ENCODE measurements around the gene SIM1.

Gene SIM1

GRCh38 chr6:100461917-100462705 is 2.6 kb downstream of the SIM1 start:
- Histone ChIP-seq H3K4me1 (ENCODE audit: insufficient read depth, low read length, severe bottlenecking) (peaks cover 17% of the 10 kb centered on the region), H3K27ac (ENCODE audit: low read depth, low read length, poor library complexity, severe bottlenecking) (no peak overlapping the region), H3F3A (ENCODE audit: insufficient read depth, low read length) (no peaks in the 10 kb centered on the region), H3K79me2 (ENCODE audit: insufficient read depth, low read length) (no peaks in the 10 kb centered on the region), H4K20me1 (ENCODE audit: insufficient read depth, low read length) (no peaks in the 10 kb centered on the region), H3K27me3 (ENCODE audit: insufficient read depth, low read length) (no peaks in the 10 kb centered on the region), H3K4me3 (ENCODE audit: low read depth, low read length, poor library complexity, severe bottlenecking) (no peak overlapping the region), H3K4me2 (ENCODE audit: low read length) (no peak overlapping the region), H3K36me3 (ENCODE audit: insufficient read depth, low read length) (no peaks in the 10 kb centered on the region), H3K9me2 (ENCODE audit: low read depth, low read length) (no peaks in the 10 kb centered on the region), H2AFZ (ENCODE audit: low read length) (peak overlapping the region; percentile 68; the same call in 1 of the 2 replicates), H3K9ac (ENCODE audit: low read length) (no peak overlapping the region), H3K9me3 (ENCODE audit: low read length) (peaks cover 7% of the 10 kb centered on the region)
- TF ChIP-seq EZH2 (IDR thresholded peaks at IDR 0.05; ENCODE audit: borderline replicate concordance, low read length), result no peak

GRCh38 chr6:100461278-100461916 is 3.3 kb downstream of the SIM1 start:
- no peak for TF ChIP-seq EZH2 (IDR thresholded peaks at IDR 0.05; ENCODE audit: borderline replicate concordance, low read length)
- no peak for TF ChIP-seq CTCF (IDR thresholded peaks at IDR 0.05; ENCODE audit: low read length)
- H3K27me3 ChIP-seq (ENCODE audit: insufficient read depth, low read length), result no peaks in the 10 kb centered on the region
- no peak overlapping the region for H3K27ac ChIP-seq (ENCODE audit: low read depth, low read length, poor library complexity, severe bottlenecking)
- no peak overlapping the region for H2AFZ ChIP-seq (ENCODE audit: low read length)
- peaks cover 8% of the 10 kb centered on the region for H3K9me3 ChIP-seq (ENCODE audit: low read length)
- no peak overlapping the region for H3K9ac ChIP-seq (ENCODE audit: low read length)
- H3K79me2 ChIP-seq (ENCODE audit: insufficient read depth, low read length), result no peaks in the 10 kb centered on the region
- no peaks in the 10 kb centered on the region for H3K9me2 ChIP-seq (ENCODE audit: low read depth, low read length)
- no peak overlapping the region for H3K4me2 ChIP-seq (ENCODE audit: low read length)
- H3K4me1 ChIP-seq (ENCODE audit: insufficient read depth, low read length, severe bottlenecking), result peaks cover 12% of the 10 kb centered on the region
- H3K4me3 ChIP-seq (ENCODE audit: low read depth, low read length, poor library complexity, severe bottlenecking), result no peak overlapping the region
- no peaks in the 10 kb centered on the region for H3K36me3 ChIP-seq (ENCODE audit: insufficient read depth, low read length)
- H3F3A ChIP-seq (ENCODE audit: insufficient read depth, low read length), result no peaks in the 10 kb centered on the region
- no peaks in the 10 kb centered on the region for H4K20me1 ChIP-seq (ENCODE audit: insufficient read depth, low read length)

GRCh38 chr6:100460650-100461204 is 4.0 kb downstream of the SIM1 start:
- Histone ChIP-seq H3K4me2 (ENCODE audit: low read length) (no peak overlapping the region), H3K9me2 (ENCODE audit: low read depth, low read length) (no peaks in the 10 kb centered on the region), H3K36me3 (ENCODE audit: insufficient read depth, low read length) (no peaks in the 10 kb centered on the region), H3K4me3 (ENCODE audit: low read depth, low read length, poor library complexity, severe bottlenecking) (no peak overlapping the region), H3K4me1 (ENCODE audit: insufficient read depth, low read length, severe bottlenecking) (peaks cover 12% of the 10 kb centered on the region), H3K9me3 (ENCODE audit: low read length) (peaks cover 8% of the 10 kb centered on the region), H3K27ac (ENCODE audit: low read depth, low read length, poor library complexity, severe bottlenecking) (no peak overlapping the region), H3K9ac (ENCODE audit: low read length) (no peak overlapping the region), H3F3A (ENCODE audit: insufficient read depth, low read length) (no peaks in the 10 kb centered on the region), H4K20me1 (ENCODE audit: insufficient read depth, low read length) (no peaks in the 10 kb centered on the region), H3K27me3 (ENCODE audit: insufficient read depth, low read length) (no peaks in the 10 kb centered on the region), H2AFZ (ENCODE audit: low read length) (no peak overlapping the region), H3K79me2 (ENCODE audit: insufficient read depth, low read length) (no peaks in the 10 kb centered on the region)
- TF ChIP-seq EZH2 (IDR thresholded peaks at IDR 0.05; ENCODE audit: borderline replicate concordance, low read length) (no peak), CTCF (IDR thresholded peaks at IDR 0.05; ENCODE audit: low read length) (peak; percentile 52)

All from OCI-LY1 (cell line).